HepG2 (cell line): ENCODE measurements around the gene HLF. TPM values are rescaled to one million over a fixed set of nuclear protein-coding genes. Genes with fewer than 3 reads are reported as not detected.

Source experiments
- AFF4 ChIP-seq: sonication (generic); formaldehyde crosslinking; IDR thresholded peaks from 2 replicates; pipeline ENCODE4 v1.4.0; 2020; ENCODE audit warnings: missing genetic modification reagents
- ASH2L ChIP-seq: fragments of 300-600, 200-600 bp; sonication (generic); IDR thresholded peaks from 2 replicates; pipeline ENCODE4 v1.7.0; 2017; ENCODE audit warnings: low read depth, mild to moderate bottlenecking, moderate library complexity, mixed read lengths, low read length; ENCODE audit not compliant: insufficient read length
- ATF4 ChIP-seq, 2 experiments: fragments of 450-650 bp in 1 of 2; sonication (generic) in 1 of 2; formaldehyde crosslinking; IDR thresholded peaks; 2 replicates each; pipeline versions ENCODE4 v1.5.0 to v1.8.0; 2020 to 2022; ENCODE audit warnings: mild to moderate bottlenecking in 1 of 2, missing genetic modification reagents in 1 of 2
- E2F5 ChIP-seq: sonication (generic); formaldehyde crosslinking; conservative IDR thresholded peaks from 2 replicates; pipeline ENCODE4 v1.4.0; 2020; ENCODE audit warnings: missing genetic modification reagents
- GATA4 ChIP-seq: sonication (generic); IDR thresholded peaks from 2 replicates; pipeline ENCODE4 v1.6.1; 2016; ENCODE audit warnings: antibody characterized with exemption, low read depth, borderline replicate concordance
- GATAD2A ChIP-seq: IDR thresholded peaks from 2 replicates; pipeline ENCODE4 v1.6.1; 2016
- IKZF5 ChIP-seq: IDR thresholded peaks from 2 replicates; pipeline ENCODE4 v1.6.1; 2018; ENCODE audit warnings: missing genetic modification reagents, mild to moderate bottlenecking, missing compliant biosample characterization
- ISX ChIP-seq: sonication (generic); formaldehyde crosslinking; conservative IDR thresholded peaks from 2 replicates; pipeline ENCODE4 v1.5.0; 2020; ENCODE audit warnings: missing genetic modification reagents
- MED1 ChIP-seq: sonication (generic); formaldehyde crosslinking; IDR thresholded peaks from 2 replicates; pipeline ENCODE4 v1.4.0; 2020; ENCODE audit warnings: missing genetic modification reagents
- MED8 ChIP-seq: sonication (generic); formaldehyde crosslinking; IDR thresholded peaks from 2 replicates; pipeline ENCODE4 v1.8.1; 2023; ENCODE audit warnings: mild to moderate bottlenecking, missing genetic modification reagents; ENCODE audit not compliant: insufficient replicate concordance
- NFE2 ChIP-seq: sonication (generic); formaldehyde crosslinking; IDR thresholded peaks from 2 replicates; pipeline ENCODE4 v1.4.0; 2020; ENCODE audit warnings: missing genetic modification reagents
- NR2F2 ChIP-seq: IDR thresholded peaks from 2 replicates; pipeline ENCODE4 v1.6.1; 2012; ENCODE audit warnings: low read depth, inconsistent platforms, borderline replicate concordance
- SNAI1 ChIP-seq: sonication (generic); formaldehyde crosslinking; IDR thresholded peaks from 2 replicates; pipeline ENCODE4 v1.5.0; 2020; ENCODE audit warnings: mild to moderate bottlenecking, missing genetic modification reagents, borderline replicate concordance
- TOE1 ChIP-seq: sonication (generic); formaldehyde crosslinking; IDR thresholded peaks from 2 replicates; pipeline ENCODE4 v1.4.0; 2020; ENCODE audit warnings: mild to moderate bottlenecking, missing genetic modification reagents
- ZBTB20 ChIP-seq: sonication (generic); formaldehyde crosslinking; IDR thresholded peaks from 2 replicates; pipeline ENCODE4 v1.8.1; 2023; ENCODE audit warnings: missing genetic modification reagents, low read depth, mild to moderate bottlenecking, borderline replicate concordance
- ZGPAT ChIP-seq: IDR thresholded peaks from 2 replicates; pipeline ENCODE4 v1.6.1; 2016; ENCODE audit warnings: mild to moderate bottlenecking
- ZNF33A ChIP-seq: sonication (generic); formaldehyde crosslinking; IDR thresholded peaks from 2 replicates; pipeline ENCODE4 v1.5.1; 2020; ENCODE audit warnings: missing genetic modification reagents, mild to moderate bottlenecking, moderate library complexity, borderline replicate concordance
- ZNF446 ChIP-seq: sonication (generic); formaldehyde crosslinking; IDR thresholded peaks from 2 replicates; pipeline ENCODE4 v1.5.0; 2020; ENCODE audit warnings: mild to moderate bottlenecking, missing genetic modification reagents
- ZNF451 ChIP-seq: sonication (generic); formaldehyde crosslinking; IDR thresholded peaks from 2 replicates; pipeline ENCODE4 v1.5.0; 2020; ENCODE audit warnings: mild to moderate bottlenecking, missing genetic modification reagents
- ZNF720 ChIP-seq: sonication (generic); formaldehyde crosslinking; IDR thresholded peaks from 2 replicates; pipeline ENCODE4 v1.4.0; 2020; ENCODE audit warnings: missing genetic modification reagents
- ZNF878 ChIP-seq: sonication (generic); formaldehyde crosslinking; IDR thresholded peaks from 2 replicates; pipeline ENCODE4 v1.8.1; 2023; ENCODE audit warnings: mild to moderate bottlenecking, missing genetic modification reagents, moderate library complexity
- polyA plus RNA-seq, 8 experiments: library from polyadenylated mRNA; depleted of rRNA in 3 of 8; stranded (reverse) in 7 of 8; unstranded in 1 of 8; fragments of >200 nt; fragmentation: Illumina TruSeq in 4 of 8; extraction: Trizol in 4 of 8; gene quantifications; 2 replicates each; pipeline versions ENCODE4 v1.2.1 to v1.2.3, GENCODE V29; 2011 to 2016; ENCODE audit warnings: low read depth in 4 of 8, missing spikeins in 1 of 8, mixed read lengths in 1 of 8; ENCODE audit not compliant: insufficient read depth in 1 of 8
- total RNA-seq, 5 experiments: library from RNA; depleted of rRNA; stranded (reverse); fragments of >200 nt; fragmentation: Illumina TruSeq; extraction: Trizol; gene quantifications; 2 replicates each; pipeline ENCODE4 v1.2.3, GENCODE V29; 2016; ENCODE audit warnings: low read depth in 1 of 5

Gene HLF
- total and polyA plus RNA-seq, 2 of the 13 experiments (the other 11 are each of a cell fraction or from before 2014, with no cell fraction given), result 202 to 346 TPM

- no peak for TF ChIP-seq GATAD2A (CRISPR knock-in tag)
- no peak for TF ChIP-seq ASH2L
- TF ChIP-seq ZNF451 (CRISPR knock-in tag), result no peak
- 0 out of 2 replicates have a peak, but pooled peaks have one; percentile 42 for TF ChIP-seq ZBTB20 (CRISPR knock-in tag)
- no peak for TF ChIP-seq IKZF5 (CRISPR knock-in tag)
- no peak for TF ChIP-seq ZNF720 (CRISPR knock-in tag)
- TF ChIP-seq ATF4 (CRISPR knock-in tag; IDR thresholded peaks at IDR 0.05), result no peak
- peak; percentile 84; the same call in 1 of the 2 replicates for TF ChIP-seq ZNF446 (CRISPR knock-in tag)
- no peak for TF ChIP-seq NFE2
- peak; percentile 16; the same call in 1 of the 2 replicates for TF ChIP-seq ZGPAT (CRISPR knock-in tag)
- TF ChIP-seq ISX (CRISPR knock-in tag), result no peak; the same call in 1 of the 2 replicates
- peak; percentile 24; the same call in 1 of the 2 replicates for TF ChIP-seq ZNF878
- no peak for TF ChIP-seq SNAI1 (CRISPR knock-in tag)
- no peak for TF ChIP-seq ZNF33A (CRISPR knock-in tag)
- TF ChIP-seq MED8 (CRISPR knock-in tag), result no peak
- TF ChIP-seq MED1 (CRISPR knock-in tag), result peak; percentile 43; the same call in 1 of the 2 replicates
- no peak for TF ChIP-seq E2F5 (CRISPR knock-in tag)
- peak; percentile 77 for TF ChIP-seq AFF4
- TF ChIP-seq NR2F2, result no peak
- TF ChIP-seq GATA4, result no peak
- no peak for TF ChIP-seq TOE1 (CRISPR knock-in tag)
Observed at GRCh38 chr17:55267777-55268648, 3.3 kb downstream of the HLF start (continued).
